Tibial artery (tissue), 4 donors: ENCODE measurements around the gene FBF1.

Source experiments
- DNase-seq, 2 donors: peaks; one replicate each; pipeline ENCODE4 v3.0.0-alpha.2; 2019
- H3K27ac ChIP-seq, 2 donors: fragments of 200-600 bp; sonication (generic) in 1 of 2; 1 replicate in 1 of 2; 2 replicates in 1 of 2; pipeline ENCODE4 v1.5.1; 2018 to 2019; ENCODE audit warnings: mild to moderate bottlenecking in 1 of 2
- H3K27me3 ChIP-seq, 2 donors: fragments of 200-600 bp; sonication (generic) in 1 of 2; one replicate each; pipeline versions ENCODE4 v1.5.1 to v1.6.0; 2016 to 2019
- H3K36me3 ChIP-seq, 3 donors: fragments of 200-600 bp; sonication (generic) in 2 of 3; one replicate each; pipeline ENCODE4 v1.5.1; 2016 to 2019; ENCODE audit warnings: mild to moderate bottlenecking in 2 of 3
- H3K4me1 ChIP-seq, 4 donors: fragments of 200-600 bp; sonication (generic) in 2 of 4; 1 replicate in 3 of 4; 2 replicates in 1 of 4; pipeline ENCODE4 v1.5.1; 2016 to 2019
- H3K4me3 ChIP-seq, 2 donors: fragments of 200-600 bp; sonication (generic) in 1 of 2; 1 replicate in 1 of 2; 2 replicates in 1 of 2; pipeline ENCODE4 v1.5.1; 2018 to 2019; ENCODE audit warnings: mild to moderate bottlenecking in 2 of 2
- H3K9me3 ChIP-seq, 3 donors: fragments of 200-600 bp; sonication (generic) in 1 of 3; one replicate each; pipeline ENCODE4 v1.5.1; 2016 to 2019
- CTCF ChIP-seq, 2 experiments: fragments of 200-600 bp in 1 of 2; fragments of 450-650 bp in 1 of 2; IDR thresholded peaks; one replicate each; pipeline ENCODE4 v1.5.1; 2017 to 2019; ENCODE audit warnings: antibody characterized with exemption in 2 of 2, mild to moderate bottlenecking in 1 of 2, moderate library complexity in 1 of 2
- intact Hi-C: fragments of 100-400 bp; cut with DNase I; formaldehyde crosslinking; loops from one replicate; pipeline ENCODE4 v1.15.0; 2023; ENCODE audit warnings: low total_unique reads

FBF1 gene

GRCh38 chr17:75917141-75917916 lies 23.5 kb downstream of the FBF1 start:
- no peaks in the 10 kb centered on the region for H3K27me3 ChIP-seq
- H3K4me3 ChIP-seq: no peak overlapping the region
- H3K9me3 ChIP-seq: no peaks in the 10 kb centered on the region
- DNase-seq: no peak
- no peaks in the 10 kb centered on the region for H3K4me1 ChIP-seq
- TF ChIP-seq CTCF (IDR thresholded peaks at IDR 0.05): no peak
- intact Hi-C loops: no loop called here
- no peak overlapping the region for H3K27ac ChIP-seq
- peaks cover 0 to 61% (median 11%) of the 10 kb centered on the region in 3 donors for H3K36me3 ChIP-seq

DNA sequence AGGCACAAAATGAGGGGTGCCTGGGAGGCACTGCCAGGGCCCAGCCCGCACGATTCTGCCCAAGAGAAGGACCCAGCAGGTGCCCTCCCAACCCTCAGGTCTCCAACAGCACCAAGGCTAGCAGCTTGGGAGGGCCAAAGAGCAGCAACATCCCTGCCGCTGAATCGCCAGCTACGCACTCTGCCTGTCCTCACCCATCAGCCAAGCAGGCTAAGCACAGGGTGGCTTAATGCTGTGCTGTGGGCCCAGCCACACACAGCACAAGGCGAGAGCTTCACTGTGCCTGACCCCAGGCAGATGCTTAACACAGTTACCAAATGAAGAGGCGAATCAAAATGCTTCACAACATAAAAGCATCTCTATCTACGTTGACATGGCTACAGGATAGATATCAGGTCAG lies 25.6 kb downstream of the FBF1 start:
- peaks cover 0 to 58% (median 11%) of the 10 kb centered on the region in 3 donors for H3K36me3 ChIP-seq
- no peaks in the 10 kb centered on the region for H3K9me3 ChIP-seq
- no peak for TF ChIP-seq CTCF (IDR thresholded peaks at IDR 0.05)
- intact Hi-C loops: no loop called here
- H3K4me1 ChIP-seq: peaks cover 0 to 6% (median 0%) of the 10 kb centered on the region in 4 donors
- no peak overlapping the region for H3K4me3 ChIP-seq
- no peak for DNase-seq
- H3K27me3 ChIP-seq: no peaks in the 10 kb centered on the region
- H3K27ac ChIP-seq: no peak overlapping the region

- no peaks in the 10 kb centered on the region for H3K9me3 ChIP-seq
- no peak overlapping the region for H3K27ac ChIP-seq
- no peaks in the 10 kb centered on the region for H3K27me3 ChIP-seq
- TF ChIP-seq CTCF (IDR thresholded peaks at IDR 0.05): no peak
- H3K4me1 ChIP-seq: peaks cover 0 to 7% (median 0%) of the 10 kb centered on the region in 4 donors
- no peak overlapping the region for H3K4me3 ChIP-seq
- intact Hi-C loops: no loop called here
- H3K36me3 ChIP-seq: peaks cover 0 to 53% (median 11%) of the 10 kb centered on the region in 3 donors
- no peak for DNase-seq
These were observed 26.1 kb downstream of the FBF1 start for GRCh38 chr17:75914643-75915267.

GRCh38 chr17:75913537-75914210 lies 27.2 kb downstream of the FBF1 start:
- H3K4me1 ChIP-seq: peaks cover 0 to 7% (median 0%) of the 10 kb centered on the region in 4 donors
- H3K36me3 ChIP-seq: peaks cover 0 to 45% (median 11%) of the 10 kb centered on the region in 3 donors
- no peak overlapping the region for H3K27ac ChIP-seq
- intact Hi-C loops: no loop called here
- no peaks in the 10 kb centered on the region for H3K27me3 ChIP-seq
- TF ChIP-seq CTCF (IDR thresholded peaks at IDR 0.05): no peak
- DNase-seq: no peak
- H3K9me3 ChIP-seq: no peaks in the 10 kb centered on the region
- no peak overlapping the region for H3K4me3 ChIP-seq

DNA sequence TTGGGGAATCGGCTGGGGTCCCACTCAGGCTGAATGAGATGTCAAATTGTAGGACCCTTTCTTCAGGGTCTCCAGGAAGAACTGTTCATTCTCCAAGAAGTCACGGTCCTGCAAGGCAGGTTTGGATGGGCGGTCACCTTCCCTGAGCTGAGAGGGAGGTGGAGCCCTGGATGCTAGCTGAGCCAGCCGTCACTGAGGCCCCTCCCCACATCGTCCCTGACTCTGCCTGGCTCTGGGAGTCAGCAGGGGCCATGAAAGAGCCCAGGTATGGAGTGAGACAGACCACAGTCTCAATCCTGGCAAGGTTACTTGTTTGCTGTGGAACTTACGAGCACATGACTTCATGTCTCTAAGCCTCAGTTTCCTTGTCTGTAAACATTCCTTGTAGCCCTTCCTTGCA lies 30.1 kb downstream of the FBF1 start:
- Histone ChIP-seq H3K27ac (no peak overlapping the region), H3K4me1 (peaks cover 0 to 7% (median under 1%) of the 10 kb centered on the region in 4 donors), H3K27me3 (no peaks in the 10 kb centered on the region), H3K36me3 (peaks cover 0 to 33% (median 11%) of the 10 kb centered on the region in 3 donors), H3K9me3 (no peaks in the 10 kb centered on the region), H3K4me3 (no peak overlapping the region)
- intact Hi-C loops: no loop called here
- no peak for DNase-seq
- TF ChIP-seq CTCF (IDR thresholded peaks at IDR 0.05): no peak
